H4 (cell line): Measurements from ENCODE around the gene MYCBPAP. TPM values are rescaled to one million over a fixed set of nuclear protein-coding genes. Genes with fewer than 3 reads are reported as not detected.
"Not testable (repeated sequence)": the region's sequence is repeated elsewhere in the genome, so short reads cannot be mapped to it uniquely, and the experiment has no call there.

Experiments used
- DNase-seq: peaks from one replicate; pipeline ENCODE4 v3.0.0-alpha.2; 2015; ENCODE audit warnings: low spot score
- total RNA-seq: library from RNA; depleted of rRNA; stranded (reverse); fragments of >200 nt; shearing (Covaris generic); gene quantifications from 2 replicates; pipeline ENCODE4 v1.2.3, GENCODE V29; 2014

The MYCBPAP gene
- total RNA-seq, 1 experiment from 2014 or later = not detected

GRCh38 chr17:50471009-50471905 lies 37.0 kb upstream of the MYCBPAP start:
- DNase-seq = no peak

GRCh38 chr17:50472286-50472685 lies 36.0 kb upstream of the MYCBPAP start:
- DNase-seq = no peak

GRCh38 chr17:50472761-50473161 lies 35.5 kb upstream of the MYCBPAP start:
- not testable (repeated sequence) for DNase-seq

- DNase-seq = no peak
Observed at GRCh38 chr17:50473901-50474300, 34.3 kb upstream of the MYCBPAP start.

- no peak for DNase-seq
Observed at GRCh38 chr17:50474523-50474922, 33.7 kb upstream of the MYCBPAP start.

- DNase-seq = no peak
Observed at GRCh38 chr17:50475362-50475761, 32.9 kb upstream of the MYCBPAP start.

GRCh38 chr17:50475775-50476544 lies 32.3 kb upstream of the MYCBPAP start:
- not testable (repeated sequence) for DNase-seq

GRCh38 chr17:50476545-50477315 lies 31.5 kb upstream of the MYCBPAP start:
- DNase-seq = no peak

GRCh38 chr17:50477976-50478375 lies 30.3 kb upstream of the MYCBPAP start:
- DNase-seq = no peak

GRCh38 chr17:50478391-50479381 lies 29.6 kb upstream of the MYCBPAP start, which contains the start of gene RSAD1:
Gene RSAD1 (plus strand): TSS chr17:50478860. CDS start chr17:50478885, 25 bp downstream.
- peak; percentile 90 for DNase-seq

- DNase-seq = peak; percentile 92
Observed at GRCh38 chr17:50479522-50480141, 28.6 kb upstream of the MYCBPAP start.

GRCh38 chr17:50480142-50480764 lies 28.0 kb upstream of the MYCBPAP start:
- DNase-seq = no peak

GRCh38 chr17:50480854-50481490 lies 27.3 kb upstream of the MYCBPAP start:
- no peak for DNase-seq

GRCh38 chr17:50481648-50482047 lies 26.6 kb upstream of the MYCBPAP start:
- no peak for DNase-seq

GRCh38 chr17:50482110-50482509 lies 26.1 kb upstream of the MYCBPAP start:
- DNase-seq = no peak

GRCh38 chr17:50482516-50482915 lies 25.7 kb upstream of the MYCBPAP start:
- peak; percentile 98 for DNase-seq

- DNase-seq = no peak
Observed at GRCh38 chr17:50483266-50483665, 25.0 kb upstream of the MYCBPAP start.

GRCh38 chr17:50484386-50485155 lies 23.7 kb upstream of the MYCBPAP start:
- no peak for DNase-seq
